K562 (cell line): ENCODE results near the gene ABHD14A. TPM values are rescaled to one million over a fixed set of nuclear protein-coding genes. Genes with fewer than 3 reads are reported as not detected.

ENCODE experiments used
- BHLHE40 ChIP-seq: IDR thresholded peaks from 2 replicates; pipeline ENCODE4 v1.6.1; 2011; ENCODE audit warnings: low read length, improper control_type of control experiment
- BRCA1 ChIP-seq, 2 experiments: fragments of 450-650 bp in 1 of 2; sonication (generic) in 1 of 2; formaldehyde crosslinking in 1 of 2; IDR thresholded peaks; 2 replicates each; pipeline versions ENCODE4 v1.5.0 to v1.6.1; 2017 to 2020; ENCODE audit warnings: mild to moderate bottlenecking in 1 of 2, missing genetic modification reagents in 1 of 2
- BRD9 ChIP-seq: fragments of 450-650 bp; IDR thresholded peaks from 2 replicates; pipeline ENCODE4 v1.6.1; 2018; ENCODE audit warnings: low read depth; ENCODE audit not compliant: partially characterized antibody
- CAMTA2 ChIP-seq: fragments of 250-450 bp; sonication (Bioruptor Pico); conservative IDR thresholded peaks from 2 replicates; pipeline ENCODE4 v1.5.1; 2022
- COPS2 ChIP-seq: fragments of 450-650 bp; conservative IDR thresholded peaks from 2 replicates; pipeline ENCODE4 v1.6.1; 2016; ENCODE audit warnings: mild to moderate bottlenecking, moderate library complexity
- CREBBP ChIP-seq: IDR thresholded peaks from one replicate; pipeline ENCODE4 v1.6.1; 2012; ENCODE audit warnings: low read depth, mild to moderate bottlenecking, control low read depth, inconsistent platforms, low read length
- ELF2 ChIP-seq: fragments of 250-450 bp; sonication (Bioruptor Pico); IDR thresholded peaks from 2 replicates; pipeline ENCODE4 v1.5.0; 2021; ENCODE audit warnings: mild to moderate bottlenecking
- HNRNPK ChIP-seq: fragments of 200-400 bp; formaldehyde crosslinking; IDR thresholded peaks from one replicate; pipeline ENCODE4 v1.6.1; 2018; ENCODE audit warnings: mild to moderate bottlenecking, low read depth, low read length; ENCODE audit not compliant: poor library complexity, severe bottlenecking
- MAFK ChIP-seq: IDR thresholded peaks from 2 replicates; pipeline ENCODE4 v1.6.1; 2011; ENCODE audit warnings: low read length, improper control_type of control experiment
- NCOA6 ChIP-seq: fragments of 450-650 bp; IDR thresholded peaks from 2 replicates; pipeline ENCODE4 v1.6.1; 2017; ENCODE audit warnings: mild to moderate bottlenecking
- NUFIP1 ChIP-seq: fragments of 450-650 bp; IDR thresholded peaks from 2 replicates; pipeline ENCODE4 v1.6.1; 2018; ENCODE audit not compliant: partially characterized antibody
- PCBP2 ChIP-seq: fragments of 200-400 bp; formaldehyde crosslinking; IDR thresholded peaks from 2 replicates; pipeline ENCODE4 v1.6.1; 2018; ENCODE audit warnings: low read length, low read depth, mild to moderate bottlenecking, moderate library complexity; ENCODE audit not compliant: poor library complexity, severe bottlenecking
- POU5F1 ChIP-seq: fragments of 150-350 bp; IDR thresholded peaks from 2 replicates; pipeline ENCODE4 v1.6.1; 2014; ENCODE audit warnings: borderline replicate concordance, low read length, low read depth, mild to moderate bottlenecking; ENCODE audit not compliant: partially characterized antibody
- SLC30A9 ChIP-seq: fragments of 250-450 bp; sonication (Bioruptor Pico); IDR thresholded peaks from 2 replicates; pipeline ENCODE4 v1.8.0; 2022; ENCODE audit warnings: mild to moderate bottlenecking, moderate library complexity
- SMAD4 ChIP-seq: fragments of 250-450 bp; sonication (Bioruptor Pico); conservative IDR thresholded peaks from 2 replicates; pipeline ENCODE4 v1.8.0; 2021; ENCODE audit warnings: inconsistent platforms, mild to moderate bottlenecking, moderate library complexity
- SP1 ChIP-seq: sonication (generic); formaldehyde crosslinking; IDR thresholded peaks from 2 replicates; pipeline ENCODE4 v1.8.1; 2022; ENCODE audit warnings: mild to moderate bottlenecking, missing genetic modification reagents
- TBP ChIP-seq: optimal IDR thresholded peaks from 2 replicates; pipeline ENCODE3; 2011; ENCODE audit warnings: low read depth, low read length, improper control_type of control experiment
- WHSC1 ChIP-seq: IDR thresholded peaks from one replicate; pipeline ENCODE4 v1.6.1; 2012; ENCODE audit warnings: low read length, control low read depth, inconsistent platforms
- XRCC3 ChIP-seq: fragments of 450-650 bp; IDR thresholded peaks from 2 replicates; pipeline ENCODE4 v1.6.1; 2017; ENCODE audit warnings: mild to moderate bottlenecking, moderate library complexity
- ZFP1 ChIP-seq: fragments of 450-650 bp; formaldehyde crosslinking; IDR thresholded peaks from 2 replicates; pipeline ENCODE4 v1.4.0; 2020; ENCODE audit warnings: mild to moderate bottlenecking, mixed read lengths
- ZNF668 ChIP-seq: fragments of 250-450 bp; sonication (Bioruptor Pico); IDR thresholded peaks from 2 replicates; pipeline ENCODE4 v1.8.0; 2022; ENCODE audit warnings: mild to moderate bottlenecking, inconsistent platforms
- polyA plus RNA-seq, 8 experiments: library from polyadenylated mRNA; depleted of rRNA in 4 of 8; stranded (reverse) in 5 of 8; unstranded in 3 of 8; fragments of >200 nt; fragmentation: Nextera tagmentation in 2 of 8; fragmentation: Illumina TruSeq in 1 of 8; extraction: Ambion mirVana in 2 of 8; extraction: Trizol in 1 of 8; gene quantifications; 2 replicates each; pipeline versions ENCODE4 v1.2.1 to v1.2.3, GENCODE V29; 2011 to 2014; ENCODE audit warnings: inconsistent platforms in 1 of 8, missing spikeins in 1 of 8
- total RNA-seq, 7 experiments: library from RNA; depleted of rRNA in 6 of 7; stranded (reverse); fragments of >200 nt in 6 of 7; fragmentation: Illumina TruSeq in 2 of 7; extraction: Trizol in 2 of 7; gene quantifications; 2 replicates each; pipeline versions ENCODE4 v1.2.1 to v1.2.3, GENCODE V29; 2011 to 2021; ENCODE audit warnings: low replicate concordance in 1 of 7
- TF ChIP-seq, protein P1 (sequence below): fragments of 250-450 bp; sonication (Bioruptor Pico); IDR thresholded peaks from 2 replicates; pipeline ENCODE4 v1.5.0; 2021; ENCODE audit warnings: mild to moderate bottlenecking, borderline replicate concordance
- TF ChIP-seq, protein P2 (sequence below), 2 experiments: fragments of 200-800 bp in 1 of 2; sonication (Bioruptor generic) in 1 of 2; sonication (generic) in 1 of 2; formaldehyde crosslinking in 1 of 2; IDR thresholded peaks in 1 of 2; conservative IDR thresholded peaks in 1 of 2; 2 replicates each; pipeline versions ENCODE4 v1.5.0 to v1.6.1; 2016 to 2020; ENCODE audit warnings: missing compliant biosample characterization in 1 of 2, missing genetic modification characterization in 1 of 2, missing genetic modification reagents in 1 of 2
- TF ChIP-seq, protein P3 (sequence below), 3 experiments: fragments of 200-800 bp in 1 of 3; sonication (Bioruptor generic) in 1 of 3; sonication (generic) in 1 of 3; formaldehyde crosslinking in 1 of 3; IDR thresholded peaks; 2 replicates each; pipeline versions ENCODE4 v1.6.1 to v1.8.0; 2016 to 2022; ENCODE audit warnings: mild to moderate bottlenecking in 2 of 3, missing compliant biosample characterization in 2 of 3, missing genetic modification characterization in 2 of 3, missing genetic modification reagents in 1 of 3

The ABHD14A gene
- total and polyA plus RNA-seq, 9 of the 15 experiments (the other 6 are each of a cell fraction or from before 2014, with no cell fraction given): 0.90 to 10.5 (median 8.3) TPM

DNA sequence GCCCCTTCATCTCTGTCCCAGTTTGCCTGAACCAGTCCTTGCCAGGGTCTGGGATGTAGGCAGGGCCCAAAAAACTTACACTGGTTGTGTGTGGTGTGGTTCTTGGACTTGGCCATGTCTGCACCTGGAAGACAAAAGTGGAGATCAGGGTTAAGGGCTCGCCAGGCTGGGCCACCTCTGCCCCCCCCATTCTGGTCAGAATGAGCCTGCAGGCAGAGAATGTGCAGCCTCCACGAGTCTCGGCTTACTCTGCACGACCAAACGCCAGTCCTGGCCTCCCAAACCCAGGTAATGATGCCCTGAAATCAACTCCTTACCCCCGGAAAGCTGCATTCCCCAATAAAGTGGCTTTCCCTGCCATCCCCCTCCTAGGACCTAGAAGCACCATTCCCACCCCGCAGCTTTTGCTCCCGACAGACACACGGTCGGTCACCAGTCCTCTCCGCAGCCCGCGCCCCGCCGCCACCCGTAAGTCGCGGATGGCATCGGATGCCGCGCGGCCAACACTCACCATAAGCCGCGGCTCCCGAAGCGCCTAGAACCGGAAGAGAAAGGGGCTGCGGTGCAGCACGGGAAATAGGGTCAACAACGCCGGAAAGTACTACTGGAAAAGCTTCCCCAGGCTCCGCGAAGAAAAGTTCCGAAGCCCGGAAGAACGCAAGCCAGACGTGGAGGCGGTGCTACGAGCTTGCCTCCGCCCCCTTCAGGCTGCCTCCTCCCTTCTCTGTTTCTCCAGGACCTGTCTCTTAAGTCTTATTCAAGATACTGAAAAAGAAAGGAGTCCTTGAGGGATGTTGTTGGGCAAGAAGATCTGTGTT is 20.7 kb downstream of the ABHD14A start, which contains the start of gene RPL29 (continued):
- TF ChIP-seq ELF2 (CRISPR knock-in tag) (peak; percentile 90), SMAD4 (CRISPR knock-in tag) (no peak), POU5F1 (peak; percentile 49), NUFIP1 (no peak), BRCA1 (IDR thresholded peaks at IDR 0.05) (no peak), BRCA1 (CRISPR knock-in tag; IDR thresholded peaks at IDR 0.05) (no peak), ZNF668 (no peak), HNRNPK (no peak), BRD9 (peak; percentile 97), MAFK (no peak), NCOA6 (no peak), ZFP1 (no peak), WHSC1 (no peak), SP1 (CRISPR knock-in tag) (peak; percentile 95), PCBP2 (no peak), COPS2 (no peak), CREBBP (no peak), XRCC3 (no peak), TBP (peak; percentile 98), BHLHE40 (peak; percentile 49; the same call in 1 of the 2 replicates), CAMTA2 (CRISPR knock-in tag) (no peak), SLC30A9 (no peak)
- TF ChIP-seq, protein P1, sequence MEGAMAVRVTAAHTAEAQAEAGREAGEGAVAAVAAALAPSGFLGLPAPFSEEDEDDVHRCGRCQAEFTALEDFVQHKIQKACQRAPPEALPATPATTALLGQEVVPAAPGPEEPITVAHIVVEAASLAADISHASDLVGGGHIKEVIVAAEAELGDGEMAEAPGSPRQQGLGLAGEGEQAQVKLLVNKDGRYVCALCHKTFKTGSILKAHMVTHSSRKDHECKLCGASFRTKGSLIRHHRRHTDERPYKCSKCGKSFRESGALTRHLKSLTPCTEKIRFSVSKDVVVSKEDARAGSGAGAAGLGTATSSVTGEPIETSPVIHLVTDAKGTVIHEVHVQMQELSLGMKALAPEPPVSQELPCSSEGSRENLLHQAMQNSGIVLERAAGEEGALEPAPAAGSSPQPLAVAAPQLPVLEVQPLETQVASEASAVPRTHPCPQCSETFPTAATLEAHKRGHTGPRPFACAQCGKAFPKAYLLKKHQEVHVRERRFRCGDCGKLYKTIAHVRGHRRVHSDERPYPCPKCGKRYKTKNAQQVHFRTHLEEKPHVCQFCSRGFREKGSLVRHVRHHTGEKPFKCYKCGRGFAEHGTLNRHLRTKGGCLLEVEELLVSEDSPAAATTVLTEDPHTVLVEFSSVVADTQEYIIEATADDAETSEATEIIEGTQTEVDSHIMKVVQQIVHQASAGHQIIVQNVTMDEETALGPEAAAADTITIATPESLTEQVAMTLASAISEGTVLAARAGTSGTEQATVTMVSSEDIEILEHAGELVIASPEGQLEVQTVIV (CRISPR knock-in tag): no peak
- TF ChIP-seq, protein P2, sequence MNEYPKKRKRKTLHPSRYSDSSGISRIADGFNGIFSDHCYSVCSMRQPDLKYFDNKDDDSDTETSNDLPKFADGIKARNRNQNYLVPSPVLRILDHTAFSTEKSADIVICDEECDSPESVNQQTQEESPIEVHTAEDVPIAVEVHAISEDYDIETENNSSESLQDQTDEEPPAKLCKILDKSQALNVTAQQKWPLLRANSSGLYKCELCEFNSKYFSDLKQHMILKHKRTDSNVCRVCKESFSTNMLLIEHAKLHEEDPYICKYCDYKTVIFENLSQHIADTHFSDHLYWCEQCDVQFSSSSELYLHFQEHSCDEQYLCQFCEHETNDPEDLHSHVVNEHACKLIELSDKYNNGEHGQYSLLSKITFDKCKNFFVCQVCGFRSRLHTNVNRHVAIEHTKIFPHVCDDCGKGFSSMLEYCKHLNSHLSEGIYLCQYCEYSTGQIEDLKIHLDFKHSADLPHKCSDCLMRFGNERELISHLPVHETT (CRISPR knock-in tag; conservative IDR thresholded peaks at IDR 0.05 in 1 of 2, IDR thresholded peaks at IDR 0.05 in 1 of 2): peak in 1 of 2 experiments; percentile 89; a peak in 1 of 4 replicates
- TF ChIP-seq, protein P3, sequence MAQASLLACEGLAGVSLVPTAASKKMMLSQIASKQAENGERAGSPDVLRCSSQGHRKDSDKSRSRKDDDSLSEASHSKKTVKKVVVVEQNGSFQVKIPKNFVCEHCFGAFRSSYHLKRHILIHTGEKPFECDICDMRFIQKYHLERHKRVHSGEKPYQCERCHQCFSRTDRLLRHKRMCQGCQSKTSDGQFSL (CRISPR knock-in tag; IDR thresholded peaks at IDR 0.05): peak; percentile 94
- TF ChIP-seq, protein P3 (tag; IDR thresholded peaks at IDR 0.05): peak in 1 of 2 experiments; percentile 86; a peak in 2 of 4 replicates
